ENCODE data around the gene KIAA0825.

GRCh38 chr5:94577466-94578245 is 40.7 kb downstream of the KIAA0825 start:
- TF ChIP-seq CTCF (conservative IDR thresholded peaks at IDR 0.05 in 1 of 2, IDR thresholded peaks at IDR 0.05 in 1 of 2; ENCODE audit: low read depth in 1 of 2, low read length in 2 of 2) (no peak), EZH2 (IDR thresholded peaks at IDR 0.05; ENCODE audit: low read length, missing control alignments) (no peak)

Measured in fibroblast of lung (primary cell).